GM13976 (cell line): ENCODE results near the gene OSBPL6.

Source experiments
- DNase-seq: peaks from one replicate; pipeline ENCODE4 v3.0.0; 2012; ENCODE audit warnings: low spot score
- in situ Hi-C: fragments of 300-500 bp; cut with MboI; formaldehyde crosslinking; loops from one replicate; pipeline ENCODE4 v1.12.0; 2022; ENCODE audit warnings: low sequenced_read_pairs, mixed read lengths, inconsistent platforms; ENCODE audit not compliant: unreplicated experiment
- TF ChIP-seq, protein P1 (sequence below): IDR thresholded peaks from 2 replicates; pipeline ENCODE4 v1.5.1; 2012; ENCODE audit warnings: borderline replicate concordance, mild to moderate bottlenecking; ENCODE audit not compliant: insufficient read depth; ENCODE audit errors: extremely low read depth, missing control alignments, control extremely low read depth

OSBPL6 gene

GRCh38 chr2:178219247-178219646 is 24.9 kb downstream of the OSBPL6 start:
- in situ Hi-C loops = no loop called here
- no peak for DNase-seq
- TF ChIP-seq, protein P1, sequence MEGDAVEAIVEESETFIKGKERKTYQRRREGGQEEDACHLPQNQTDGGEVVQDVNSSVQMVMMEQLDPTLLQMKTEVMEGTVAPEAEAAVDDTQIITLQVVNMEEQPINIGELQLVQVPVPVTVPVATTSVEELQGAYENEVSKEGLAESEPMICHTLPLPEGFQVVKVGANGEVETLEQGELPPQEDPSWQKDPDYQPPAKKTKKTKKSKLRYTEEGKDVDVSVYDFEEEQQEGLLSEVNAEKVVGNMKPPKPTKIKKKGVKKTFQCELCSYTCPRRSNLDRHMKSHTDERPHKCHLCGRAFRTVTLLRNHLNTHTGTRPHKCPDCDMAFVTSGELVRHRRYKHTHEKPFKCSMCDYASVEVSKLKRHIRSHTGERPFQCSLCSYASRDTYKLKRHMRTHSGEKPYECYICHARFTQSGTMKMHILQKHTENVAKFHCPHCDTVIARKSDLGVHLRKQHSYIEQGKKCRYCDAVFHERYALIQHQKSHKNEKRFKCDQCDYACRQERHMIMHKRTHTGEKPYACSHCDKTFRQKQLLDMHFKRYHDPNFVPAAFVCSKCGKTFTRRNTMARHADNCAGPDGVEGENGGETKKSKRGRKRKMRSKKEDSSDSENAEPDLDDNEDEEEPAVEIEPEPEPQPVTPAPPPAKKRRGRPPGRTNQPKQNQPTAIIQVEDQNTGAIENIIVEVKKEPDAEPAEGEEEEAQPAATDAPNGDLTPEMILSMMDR = no peak

DNA sequence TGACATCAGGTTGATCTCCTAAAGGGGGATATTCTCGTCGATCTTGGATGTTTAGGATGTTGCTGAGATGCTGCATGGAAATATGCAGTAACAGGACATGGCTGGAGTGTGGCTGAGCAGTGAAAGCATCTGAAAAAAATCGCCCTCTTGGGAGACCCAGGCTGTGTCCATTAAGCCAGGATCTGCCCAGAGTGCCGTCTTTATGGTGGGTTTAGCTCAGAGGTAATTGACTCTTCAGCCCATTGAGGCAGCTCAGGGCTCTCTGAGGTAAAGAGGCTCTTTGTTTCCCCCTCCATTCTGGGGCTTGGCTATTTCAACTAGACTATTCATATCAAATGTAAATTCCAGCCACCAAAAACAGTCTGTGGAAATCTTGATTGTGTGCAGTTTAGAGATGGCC is 26.5 kb downstream of the OSBPL6 start:
- TF ChIP-seq, protein P1 = no peak
- no peak for DNase-seq

DNA sequence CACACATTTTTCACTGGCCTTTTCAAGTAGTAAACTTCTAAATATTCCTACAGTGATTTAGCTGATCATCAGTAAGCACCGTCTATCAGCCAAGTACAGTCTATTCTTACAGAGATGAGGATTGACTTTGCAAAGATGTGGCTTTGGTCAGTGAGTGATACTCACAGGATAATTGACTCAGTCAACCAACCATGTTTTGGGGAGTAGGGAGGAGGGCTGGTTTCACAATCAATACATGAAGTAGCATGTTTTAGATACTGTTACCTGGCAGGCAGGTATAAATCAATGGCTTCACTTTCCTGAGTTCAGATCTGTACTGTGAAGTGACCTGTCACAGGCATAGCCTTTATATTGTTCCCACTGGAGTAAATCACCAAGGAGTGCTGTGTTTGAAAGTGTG is 27.2 kb downstream of the OSBPL6 start:
- in situ Hi-C loops = no loop called here
- TF ChIP-seq, protein P1 = no peak
- no peak for DNase-seq

More for the DNA sequence above, 26.5 kb downstream of the OSBPL6 start:
- in situ Hi-C loops = no loop called here

DNA sequence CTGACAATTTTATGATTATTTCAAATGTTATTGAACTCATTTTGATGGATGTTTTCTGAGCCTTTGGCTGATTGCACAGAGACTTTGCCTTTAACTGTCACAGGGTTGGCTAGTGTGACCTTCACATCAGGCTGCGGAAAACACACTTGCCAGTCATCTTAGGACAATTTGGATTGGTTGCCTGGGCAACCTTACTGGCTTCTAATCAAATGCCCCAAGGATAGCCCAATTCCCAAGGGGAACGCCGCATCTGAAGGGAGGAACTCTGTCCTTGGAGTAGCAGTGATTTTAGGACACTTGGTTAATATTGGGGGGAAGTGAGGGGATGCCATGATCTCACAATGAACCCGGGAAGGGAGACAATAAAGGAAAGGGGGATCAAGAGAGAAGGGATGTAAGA is 29.5 kb downstream of the OSBPL6 start:
- TF ChIP-seq, protein P1 = no peak
- no peak for DNase-seq
- in situ Hi-C loops = no loop called here

DNA sequence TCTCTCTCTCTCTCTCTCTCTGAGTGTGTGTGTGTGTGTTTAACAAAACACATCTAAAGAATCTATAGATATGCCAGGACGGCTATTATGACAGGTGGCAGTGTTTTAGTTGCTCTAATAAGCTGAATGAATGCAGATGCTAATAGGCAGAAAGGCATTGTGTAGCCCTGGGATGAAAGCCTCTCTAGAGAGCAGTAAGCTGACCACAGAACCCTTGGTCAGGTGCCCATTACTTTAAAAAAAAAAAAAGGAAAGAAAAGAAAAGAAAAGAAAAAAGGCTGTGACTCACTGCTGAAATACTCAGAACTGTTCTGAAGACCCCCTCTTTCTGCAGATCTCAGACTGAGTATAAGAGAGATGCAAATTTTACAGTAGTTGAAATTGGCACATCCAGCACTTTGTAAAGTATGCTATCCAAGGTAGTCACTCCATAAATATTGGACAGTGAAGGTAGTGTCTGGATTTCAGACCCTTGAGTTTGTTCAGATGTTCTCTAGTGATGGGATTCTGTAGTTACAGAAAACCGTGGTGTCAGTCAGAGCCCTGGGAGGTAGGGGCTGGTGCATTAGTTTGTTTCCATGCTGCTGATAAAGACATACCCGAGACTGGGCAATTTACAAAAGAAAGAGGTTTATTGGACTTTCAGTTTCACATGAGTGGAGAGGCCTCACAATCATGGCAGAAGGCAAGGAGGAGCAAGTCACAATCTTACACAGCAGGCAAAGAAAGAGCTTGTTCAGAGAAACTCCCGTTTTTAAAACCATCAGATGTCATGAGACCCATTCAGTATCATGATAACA is 30.9 kb downstream of the OSBPL6 start:
- TF ChIP-seq, protein P1 = no peak
- DNase-seq = no peak
- in situ Hi-C loops = no loop called here

DNA sequence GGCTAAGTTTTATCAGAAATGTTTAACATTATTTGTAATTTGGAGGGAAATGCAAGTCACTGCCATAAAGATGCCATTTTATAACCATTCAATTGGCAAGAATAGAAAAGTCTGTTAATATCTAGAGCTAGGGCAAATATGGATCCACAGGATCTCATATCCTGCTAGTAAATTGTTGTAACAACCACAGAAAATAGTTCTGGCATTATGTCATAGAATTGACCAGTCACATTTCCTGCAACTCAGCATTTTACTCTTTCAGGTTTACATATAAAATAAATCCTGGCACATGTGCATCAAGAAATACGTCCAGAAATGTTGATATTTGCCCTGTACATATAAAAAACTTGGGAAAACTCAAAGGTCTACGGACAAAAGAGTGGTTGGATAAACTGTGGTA is 32.9 kb downstream of the OSBPL6 start:
- no peak for DNase-seq
- TF ChIP-seq, protein P1 = no peak
- in situ Hi-C loops = no loop called here
